Right forelimb (tissue), 1 donor: ENCODE measurements around the gene NKX2-2.
"Not testable (repeated sequence)": the region's sequence is repeated elsewhere in the genome, so short reads cannot be mapped to it uniquely, and the experiment has no call there.

ENCODE experiments used
- DNase-seq: peaks from one replicate; pipeline ENCODE4 v3.0.0-alpha.2; 2018

The NKX2-2 gene

GRCh38 chr20:21508230-21509078 lies 5.4 kb downstream of the NKX2-2 start:
- no peak for DNase-seq

GRCh38 chr20:21507400-21508229 lies 6.2 kb downstream of the NKX2-2 start:
- DNase-seq: no peak

GRCh38 chr20:21505810-21506530 lies 7.9 kb downstream of the NKX2-2 start:
- DNase-seq: peak; percentile 74

GRCh38 chr20:21505161-21505809 lies 8.6 kb downstream of the NKX2-2 start:
- DNase-seq: peak; percentile 81

- no peak for DNase-seq
These were observed 9.5 kb downstream of the NKX2-2 start for GRCh38 chr20:21504323-21504722.

GRCh38 chr20:21503345-21503744 lies 10.5 kb downstream of the NKX2-2 start:
- no peak for DNase-seq

- DNase-seq: no peak
These were observed 12.7 kb downstream of the NKX2-2 start for GRCh38 chr20:21501184-21501583.

- no peak for DNase-seq
These were observed 13.3 kb downstream of the NKX2-2 start for GRCh38 chr20:21500599-21500998.

- no peak for DNase-seq
These were observed 14.2 kb downstream of the NKX2-2 start for GRCh38 chr20:21499641-21500040.

- DNase-seq: no peak
These were observed 15.2 kb downstream of the NKX2-2 start for GRCh38 chr20:21498635-21499034.

GRCh38 chr20:21498195-21498594 lies 15.7 kb downstream of the NKX2-2 start:
- DNase-seq: no peak

GRCh38 chr20:21496452-21496851 lies 17.4 kb downstream of the NKX2-2 start:
- DNase-seq: no peak

- no peak for DNase-seq
These were observed 20.8 kb downstream of the NKX2-2 start for GRCh38 chr20:21493049-21493448.

- DNase-seq: no peak
These were observed 23.8 kb downstream of the NKX2-2 start for GRCh38 chr20:21490105-21490504.

- DNase-seq: not testable (repeated sequence)
These were observed 33.7 kb downstream of the NKX2-2 start for GRCh38 chr20:21480144-21480543.

GRCh38 chr20:21465799-21466198 lies 48.1 kb downstream of the NKX2-2 start:
- no peak for DNase-seq

- no peak for DNase-seq
These were observed 48.9 kb downstream of the NKX2-2 start for GRCh38 chr20:21464916-21465315.
